Measurements from ENCODE around the gene PDIA5. TPM values are rescaled to one million over a fixed set of nuclear protein-coding genes. Genes with fewer than 3 reads are reported as not detected.
A peak's percentile ranks its signal among the peaks of the same experiment; 100 is the strongest.

The PDIA5 gene
- total and polyA plus RNA-seq, 3 donors from 2014 or later: 49.6 to 76.8 (median 76.0) TPM

DNA sequence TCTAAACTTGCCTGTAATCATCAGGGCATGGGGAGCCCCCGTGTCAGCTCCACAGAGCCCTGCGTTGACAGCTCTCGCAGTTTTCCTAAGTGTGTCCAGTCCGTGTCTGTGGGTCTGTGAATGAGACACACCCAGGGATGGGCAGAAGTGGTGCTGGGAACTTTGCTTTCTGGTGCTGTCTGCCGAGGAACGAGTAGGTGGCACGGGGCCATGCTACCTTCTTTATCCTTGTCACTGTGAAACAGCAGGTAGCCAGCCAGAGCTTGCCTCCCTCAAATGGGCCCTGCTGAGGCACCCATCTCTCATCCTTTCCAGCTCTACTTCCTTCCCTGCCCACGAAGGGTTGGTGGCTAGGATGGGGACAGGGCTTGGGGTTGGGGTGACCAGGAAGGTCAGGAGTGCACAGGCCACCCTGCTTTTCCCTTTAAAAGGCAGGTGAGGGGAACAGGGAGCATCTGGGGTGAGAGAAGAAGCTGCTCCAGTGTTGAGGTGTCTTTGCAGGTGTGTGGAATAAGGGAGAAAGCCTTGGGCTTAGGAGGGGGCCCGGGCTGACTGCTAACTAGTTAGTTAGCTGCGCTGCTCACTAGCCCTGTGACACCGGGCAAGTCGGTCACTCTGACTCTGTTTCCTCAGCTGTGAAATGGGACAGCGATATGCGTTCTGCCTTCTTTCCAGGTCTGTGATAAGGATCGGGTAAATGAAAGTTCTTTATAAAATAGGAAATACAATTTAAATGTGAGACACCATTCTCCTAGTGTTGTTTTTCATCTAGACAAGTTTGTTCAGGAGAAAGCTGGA lies 27.9 kb downstream of the PDIA5 start:
- Histone ChIP-seq H3K9me3 (no peaks in the 10 kb centered on the region), H3K27ac (no peak overlapping the region), H3K27me3 (no peaks in the 10 kb centered on the region), H3K36me3 (ENCODE audit: low read depth, missing control alignments) (no peaks in the 10 kb centered on the region), H3K4me3 (no peak overlapping the region), H3K4me1 (peaks cover 42% of the 10 kb centered on the region)
- WGBS, 2 donors: 87 to 92% methylated on average over 9 to 15 of the region's 15 CpGs
- DNase-seq: no peak
- intact Hi-C loops (cut with DNase I; ENCODE audit: low total_unique reads): no loop called here
- no peak for TF ChIP-seq POLR2A (IDR thresholded peaks at IDR 0.05)
- TF ChIP-seq, protein P1, sequence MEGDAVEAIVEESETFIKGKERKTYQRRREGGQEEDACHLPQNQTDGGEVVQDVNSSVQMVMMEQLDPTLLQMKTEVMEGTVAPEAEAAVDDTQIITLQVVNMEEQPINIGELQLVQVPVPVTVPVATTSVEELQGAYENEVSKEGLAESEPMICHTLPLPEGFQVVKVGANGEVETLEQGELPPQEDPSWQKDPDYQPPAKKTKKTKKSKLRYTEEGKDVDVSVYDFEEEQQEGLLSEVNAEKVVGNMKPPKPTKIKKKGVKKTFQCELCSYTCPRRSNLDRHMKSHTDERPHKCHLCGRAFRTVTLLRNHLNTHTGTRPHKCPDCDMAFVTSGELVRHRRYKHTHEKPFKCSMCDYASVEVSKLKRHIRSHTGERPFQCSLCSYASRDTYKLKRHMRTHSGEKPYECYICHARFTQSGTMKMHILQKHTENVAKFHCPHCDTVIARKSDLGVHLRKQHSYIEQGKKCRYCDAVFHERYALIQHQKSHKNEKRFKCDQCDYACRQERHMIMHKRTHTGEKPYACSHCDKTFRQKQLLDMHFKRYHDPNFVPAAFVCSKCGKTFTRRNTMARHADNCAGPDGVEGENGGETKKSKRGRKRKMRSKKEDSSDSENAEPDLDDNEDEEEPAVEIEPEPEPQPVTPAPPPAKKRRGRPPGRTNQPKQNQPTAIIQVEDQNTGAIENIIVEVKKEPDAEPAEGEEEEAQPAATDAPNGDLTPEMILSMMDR (IDR thresholded peaks at IDR 0.05): no peak

DNA sequence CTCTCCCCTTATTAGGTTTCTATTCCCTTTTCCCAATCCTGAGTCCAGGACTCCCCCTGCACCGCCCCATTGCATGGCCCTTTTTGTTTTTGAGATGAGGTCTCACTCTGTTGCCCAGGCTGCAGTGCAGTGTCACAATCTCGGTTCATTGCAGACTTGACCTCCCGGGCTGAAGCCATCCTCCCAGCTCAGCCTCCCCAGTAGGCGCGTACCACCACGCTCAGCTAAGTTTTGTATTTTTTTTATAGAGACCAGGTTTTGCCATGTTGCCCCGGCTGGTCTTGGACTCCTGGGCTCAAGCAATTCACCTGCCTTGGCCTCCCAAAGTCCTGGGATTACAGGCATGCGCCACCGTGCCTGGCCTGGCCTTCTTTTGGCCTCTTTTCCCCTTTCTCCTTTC lies 29.3 kb downstream of the PDIA5 start:
- Histone ChIP-seq H3K4me1 (peaks cover 28% of the 10 kb centered on the region), H3K27me3 (no peaks in the 10 kb centered on the region), H3K4me3 (no peak overlapping the region), H3K27ac (no peak overlapping the region), H3K9me3 (no peaks in the 10 kb centered on the region), H3K36me3 (ENCODE audit: low read depth, missing control alignments) (no peaks in the 10 kb centered on the region)
- DNase-seq: no peak
- TF ChIP-seq POLR2A (IDR thresholded peaks at IDR 0.05): no peak
- TF ChIP-seq, protein P1 (IDR thresholded peaks at IDR 0.05): no peak
- 89 to 91% methylated on average over 9 of the region's 9 CpGs for WGBS, 2 donors
- intact Hi-C loops (cut with DNase I; ENCODE audit: low total_unique reads): no loop called here

DNA sequence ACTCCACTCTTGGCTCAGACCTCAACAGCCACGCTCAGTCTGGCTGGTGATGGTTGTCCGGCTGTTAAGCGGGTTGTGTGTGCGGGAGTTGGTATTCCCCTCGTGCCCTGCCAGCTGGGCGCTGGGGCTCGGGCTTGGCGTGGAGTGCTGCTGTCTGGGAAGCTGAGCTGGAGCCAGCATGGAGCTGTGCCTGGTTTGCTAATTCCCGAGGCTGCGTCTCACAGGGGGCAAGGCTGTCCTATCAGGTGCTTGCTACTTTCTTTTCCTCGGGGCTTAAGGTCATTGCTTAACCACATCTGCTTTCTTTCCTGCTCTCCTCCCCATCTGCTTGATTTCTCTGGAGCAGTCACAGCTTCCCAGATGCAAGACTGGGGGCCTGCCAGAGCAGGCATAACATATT lies 29.9 kb downstream of the PDIA5 start:
- TF ChIP-seq, protein P1 (IDR thresholded peaks at IDR 0.05): no peak
- no peak for TF ChIP-seq POLR2A (IDR thresholded peaks at IDR 0.05)
- Histone ChIP-seq H3K9me3 (no peaks in the 10 kb centered on the region), H3K36me3 (ENCODE audit: low read depth, missing control alignments) (no peaks in the 10 kb centered on the region), H3K4me1 (peaks cover 28% of the 10 kb centered on the region), H3K4me3 (no peak overlapping the region), H3K27ac (no peak overlapping the region), H3K27me3 (no peaks in the 10 kb centered on the region)
- intact Hi-C loops (cut with DNase I; ENCODE audit: low total_unique reads): no loop called here
- 29 to 47% methylated on average over 8 to 11 of the region's 11 CpGs for WGBS, 2 donors
- DNase-seq: peak; percentile 57

DNA sequence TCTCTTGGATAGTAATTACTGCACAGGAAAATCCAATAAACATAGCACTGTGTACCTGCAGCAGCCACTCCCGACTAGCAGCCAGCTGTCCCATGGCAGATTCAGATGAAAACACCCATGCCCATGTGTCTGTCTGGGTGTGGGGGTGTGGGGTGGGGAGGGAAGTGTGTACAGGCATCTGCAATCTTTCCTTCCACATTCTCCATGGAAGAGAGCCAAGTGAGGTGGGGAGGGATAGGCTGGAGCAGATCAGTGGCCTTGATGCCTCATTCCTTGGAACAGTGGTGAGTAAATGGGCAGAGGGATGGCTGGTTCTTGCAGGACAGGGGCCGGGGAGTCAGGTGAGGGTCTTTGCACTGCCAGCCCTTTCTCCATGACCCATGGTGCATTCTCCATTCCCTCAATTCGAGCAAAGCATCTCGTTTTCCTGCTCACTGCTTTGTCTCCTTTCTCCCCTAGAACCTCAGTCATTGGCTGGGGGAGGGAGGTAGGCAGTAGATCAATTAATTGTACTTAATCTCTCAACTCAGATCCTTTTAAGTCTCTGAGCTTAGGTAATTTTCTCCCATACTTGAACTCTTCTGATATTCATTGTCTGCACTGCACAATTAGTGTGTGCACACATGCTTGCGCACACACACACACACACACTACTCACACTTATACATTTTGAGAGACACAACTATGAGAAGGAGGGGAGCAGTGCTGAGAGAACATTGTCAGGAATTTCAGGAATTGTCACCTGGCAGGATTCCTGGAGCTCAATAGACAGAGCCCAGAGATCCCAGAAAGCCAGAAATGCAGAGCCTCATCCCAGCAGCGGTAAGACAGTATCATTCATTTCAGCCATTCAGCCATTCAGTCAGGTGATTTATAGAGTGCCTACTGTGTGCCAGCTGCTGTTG lies 31.9 kb downstream of the PDIA5 start:
- no peaks in the 10 kb centered on the region for H3K27me3 ChIP-seq
- no peaks in the 10 kb centered on the region for H3K9me3 ChIP-seq
- TF ChIP-seq, protein P1 (IDR thresholded peaks at IDR 0.05): no peak
- TF ChIP-seq POLR2A (IDR thresholded peaks at IDR 0.05): no peak
- no peaks in the 10 kb centered on the region for H3K36me3 ChIP-seq (ENCODE audit: low read depth, missing control alignments)
- H3K4me3 ChIP-seq: no peak overlapping the region
- WGBS, 2 donors: 56 to 66% methylated on average over 6 of the region's 6 CpGs
- peak; percentile 48 for DNase-seq
- H3K4me1 ChIP-seq: peaks cover 28% of the 10 kb centered on the region
- no peak overlapping the region for H3K27ac ChIP-seq
- intact Hi-C loops (cut with DNase I; ENCODE audit: low total_unique reads): no loop called here

Data from testis (tissue), 3 donors.